NCI-H2196 treated with DMSO at 0.1 percent for 48 hours (cell line): ENCODE measurements around the gene CNP.

ENCODE experiments used
- DNase-seq: peaks from one replicate; lab custom pipeline; 2025; ENCODE audit not compliant: unreplicated experiment; lab: John Stamatoyannopoulos, UW

The CNP gene

DNA sequence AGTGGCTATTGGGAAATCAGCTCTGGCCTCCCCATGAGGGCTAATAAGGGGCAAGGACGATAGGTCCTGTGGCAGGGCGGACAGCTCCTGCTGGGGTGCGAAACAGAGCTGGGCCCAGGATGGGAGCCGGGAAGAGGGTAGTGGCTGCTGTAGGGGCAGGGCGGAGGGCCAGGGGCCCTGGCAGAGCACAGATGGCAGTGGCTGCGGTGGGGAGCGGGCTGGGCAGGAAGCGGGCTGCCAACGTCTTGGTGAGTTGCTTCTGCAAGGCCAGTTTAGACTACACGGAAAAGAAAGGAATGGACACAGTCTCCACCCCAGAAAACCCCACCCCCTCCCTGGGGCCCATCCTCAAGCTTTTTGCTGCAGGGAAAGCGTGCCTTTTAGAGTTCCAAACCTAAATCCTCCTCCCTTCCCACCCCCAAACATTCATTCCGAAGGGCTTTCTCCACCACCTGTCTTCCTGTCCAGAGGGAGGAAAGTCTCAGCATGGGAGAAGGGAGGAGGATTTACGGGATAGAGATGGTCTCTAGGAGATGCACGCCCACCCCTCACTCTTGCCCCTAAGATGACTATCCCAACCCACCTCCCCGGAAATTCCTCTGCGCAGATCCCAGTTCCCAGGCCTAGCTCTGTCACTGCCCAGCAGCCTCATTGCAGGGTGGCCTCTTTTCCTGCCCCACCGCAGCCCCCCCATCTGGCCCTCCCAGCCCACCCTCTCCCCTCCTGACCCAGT lies 60.4 kb downstream of the CNP start:
- no peak for DNase-seq
